ENCODE data around the gene CA5A.

The CA5A gene

DNA sequence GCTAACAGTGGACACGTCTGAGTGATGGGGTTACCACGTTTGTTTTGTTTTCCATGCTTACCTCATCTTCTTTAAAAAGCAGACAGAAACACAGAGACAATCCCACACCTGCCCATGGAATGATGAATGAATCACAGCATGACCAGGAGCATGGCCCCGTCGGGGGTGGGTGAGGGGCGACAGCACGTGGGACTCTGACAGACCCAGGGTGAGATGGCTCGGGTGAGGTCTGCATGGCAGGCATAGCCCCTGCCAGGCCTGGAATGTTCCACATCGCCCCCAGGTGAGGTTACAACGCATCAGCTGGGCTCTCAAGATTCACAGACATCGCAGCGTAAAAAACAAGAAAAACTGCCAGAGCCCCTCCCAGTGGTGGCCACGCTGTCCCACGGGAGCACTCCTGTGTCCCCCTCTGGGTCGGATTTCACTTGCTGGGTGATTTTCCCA, 85.2 kb downstream of the CA5A start:
- H3K27ac Mint-ChIP-seq = peak overlapping the region; percentile 76
- H3K4me3 Mint-ChIP-seq = no peak overlapping the region

DNA sequence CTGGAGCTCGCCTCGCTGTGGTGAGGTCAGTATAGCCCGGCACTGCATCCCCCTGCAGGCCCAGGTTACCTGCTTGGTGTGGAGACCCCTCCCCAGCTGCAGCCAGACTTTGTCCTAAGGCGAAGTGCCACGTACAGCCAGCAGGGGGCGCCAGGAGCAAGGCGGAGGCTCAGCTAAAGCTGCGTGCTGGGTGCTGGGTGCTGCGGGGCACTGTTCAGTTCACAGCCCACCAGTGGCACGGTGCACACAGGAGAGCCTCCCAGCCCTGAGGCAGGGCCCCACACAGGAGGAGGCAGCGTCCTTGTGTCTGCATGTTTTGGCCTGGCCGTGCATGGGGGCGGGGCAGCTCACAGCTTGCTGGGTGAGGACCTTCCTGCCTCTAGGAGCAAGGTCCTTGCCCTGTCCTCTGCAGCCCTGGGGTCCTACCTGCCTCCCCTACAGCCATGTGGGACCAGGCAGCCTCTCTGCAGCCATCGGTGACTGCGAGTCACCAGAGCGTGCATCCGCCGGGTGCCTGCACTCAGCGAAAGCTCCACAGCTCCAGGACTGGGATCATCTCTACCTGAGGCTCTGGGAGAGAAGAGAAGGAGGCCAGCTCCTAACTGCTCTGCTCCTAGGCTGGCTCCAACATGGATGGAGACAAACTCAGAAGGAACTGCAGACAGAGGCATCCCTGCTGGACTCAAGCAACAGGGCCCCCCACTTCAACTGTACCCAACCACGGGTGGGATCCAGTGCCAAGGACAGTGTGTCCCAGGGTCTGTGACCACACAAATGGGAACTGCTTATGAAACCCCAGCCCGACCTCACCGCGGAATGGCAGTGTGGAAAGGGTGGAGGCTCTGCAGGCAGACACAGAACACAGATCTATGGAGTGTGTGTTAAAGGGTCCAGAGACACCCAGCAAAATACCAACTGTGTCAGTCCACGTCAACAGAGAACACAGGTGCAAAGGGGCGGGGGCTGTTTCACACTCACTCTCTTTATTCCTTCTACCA, 86.0 kb downstream of the CA5A start:
- ATAC-seq = peak; percentile 53
- DNase-seq (ENCODE audit: low spot score in 2 of 2) = peak; percentile 62 to 85
- H3K4me3 Mint-ChIP-seq = no peak overlapping the region
- peaks cover 56% of the 10 kb centered on the region for H3K4me1 Mint-ChIP-seq
- no peaks in the 10 kb centered on the region for H3K9me3 Mint-ChIP-seq
- peak overlapping the region; percentile 76 for H3K27ac Mint-ChIP-seq
- peaks cover 100% of the 10 kb centered on the region for H3K36me3 Mint-ChIP-seq

More for the DNA sequence above, 85.2 kb downstream of the CA5A start:
- H3K9me3 Mint-ChIP-seq = no peaks in the 10 kb centered on the region
- no peak for ATAC-seq
- peaks cover 64% of the 10 kb centered on the region for H3K4me1 Mint-ChIP-seq
- H3K36me3 Mint-ChIP-seq = peaks cover 100% of the 10 kb centered on the region
- DNase-seq (ENCODE audit: low spot score in 2 of 2) = no peak

DNA sequence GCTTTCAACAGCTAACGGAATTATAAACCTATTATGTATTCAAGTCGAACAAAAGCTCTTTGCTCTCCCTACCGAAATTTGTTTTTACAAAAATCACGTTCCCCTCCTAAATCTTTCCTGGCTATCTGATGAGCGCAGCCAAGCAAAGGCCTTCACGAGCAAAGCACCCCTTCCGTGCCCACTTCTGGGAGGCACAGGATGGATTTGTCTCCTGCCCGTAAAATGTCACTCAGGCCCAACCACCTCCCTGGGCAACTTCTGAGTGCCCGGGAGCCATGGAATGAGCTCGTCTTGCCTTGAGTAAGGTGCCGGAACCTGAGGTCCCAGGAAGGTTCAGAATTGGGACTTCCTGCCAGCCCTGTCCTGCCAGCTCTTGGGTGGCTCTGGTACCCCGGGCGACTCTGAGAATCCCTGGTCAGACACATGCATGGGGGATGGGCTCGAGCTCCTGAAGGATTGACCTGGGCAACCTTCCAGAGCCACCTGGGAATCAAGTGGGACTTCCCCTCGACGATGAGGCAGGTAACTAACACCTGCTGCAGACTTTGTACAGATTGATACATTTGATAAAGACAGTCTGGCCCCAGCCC, 86.8 kb downstream of the CA5A start:
- H3K4me1 Mint-ChIP-seq = peaks cover 53% of the 10 kb centered on the region
- ATAC-seq (no peak), DNase-seq (ENCODE audit: low spot score in 2 of 2) (no peak)
- peaks cover 100% of the 10 kb centered on the region for H3K36me3 Mint-ChIP-seq
- no peaks in the 10 kb centered on the region for H3K9me3 Mint-ChIP-seq
- peak overlapping the region; percentile 73 for H3K27ac Mint-ChIP-seq
- no peak overlapping the region for H3K4me3 Mint-ChIP-seq

GRCh38 chr16:87848676-87849345, 87.5 kb downstream of the CA5A start:
- Mint-ChIP-seq H3K27ac (peak overlapping the region; percentile 73), H3K9me3 (no peaks in the 10 kb centered on the region), H3K36me3 (peaks cover 100% of the 10 kb centered on the region), H3K4me3 (no peak overlapping the region), H3K4me1 (peaks cover 51% of the 10 kb centered on the region)
- DNase-seq (ENCODE audit: low spot score in 2 of 2) (no peak), ATAC-seq (no peak)

- no peak overlapping the region for H3K4me3 Mint-ChIP-seq
- H3K27ac Mint-ChIP-seq = peak overlapping the region; percentile 73
- H3K9me3 Mint-ChIP-seq = no peaks in the 10 kb centered on the region
- H3K36me3 Mint-ChIP-seq = peaks cover 100% of the 10 kb centered on the region
- peaks cover 50% of the 10 kb centered on the region for H3K4me1 Mint-ChIP-seq
- ATAC-seq (no peak), DNase-seq (ENCODE audit: low spot score in 2 of 2) (no peak)
These were observed 88.3 kb downstream of the CA5A start for GRCh38 chr16:87847785-87848675.

- H3K4me1 Mint-ChIP-seq = peaks cover 51% of the 10 kb centered on the region
- H3K36me3 Mint-ChIP-seq = peaks cover 100% of the 10 kb centered on the region
- peak overlapping the region; percentile 73 for H3K27ac Mint-ChIP-seq
- DNase-seq (ENCODE audit: low spot score in 2 of 2) = no peak
- H3K4me3 Mint-ChIP-seq = no peak overlapping the region
- ATAC-seq = no peak
- H3K9me3 Mint-ChIP-seq = no peaks in the 10 kb centered on the region
These were observed 88.9 kb downstream of the CA5A start for GRCh38 chr16:87847467-87847784.

GRCh38 chr16:87846705-87847466, 89.4 kb downstream of the CA5A start:
- Mint-ChIP-seq H3K27ac (peak overlapping the region; percentile 26), H3K36me3 (peaks cover 100% of the 10 kb centered on the region), H3K9me3 (no peaks in the 10 kb centered on the region), H3K4me3 (no peak overlapping the region), H3K4me1 (peaks cover 52% of the 10 kb centered on the region)
- DNase-seq (ENCODE audit: low spot score in 2 of 2) = no peak
- no peak for ATAC-seq

- Mint-ChIP-seq H3K27ac (peak overlapping the region; percentile 26), H3K9me3 (no peaks in the 10 kb centered on the region)
These were observed 90.3 kb downstream of the CA5A start for GRCh38 chr16:87845807-87846619.

DNA sequence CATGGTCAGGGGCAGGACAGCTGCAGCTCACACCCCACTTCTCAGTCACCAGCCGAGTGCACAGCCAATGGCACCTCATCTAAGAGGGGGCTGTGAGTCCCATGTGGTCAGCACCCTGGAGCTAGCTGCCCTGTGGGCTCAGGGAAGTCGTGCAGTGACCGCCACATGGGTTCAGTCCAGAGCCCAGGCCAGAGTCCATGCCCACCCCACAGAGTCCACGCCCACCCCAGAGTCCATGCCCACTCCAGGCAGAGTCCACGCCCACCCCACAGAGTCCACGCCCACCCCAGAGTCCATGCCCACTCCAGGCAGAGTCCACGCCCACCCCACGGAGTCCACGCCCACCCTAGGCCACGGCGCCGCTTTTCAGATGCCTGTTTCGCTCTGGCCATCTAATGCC, 91.1 kb downstream of the CA5A start:
- Mint-ChIP-seq H3K4me1 (peaks cover 44% of the 10 kb centered on the region), H3K36me3 (peaks cover 100% of the 10 kb centered on the region), H3K9me3 (no peaks in the 10 kb centered on the region), H3K4me3 (no peak overlapping the region), H3K27ac (peak overlapping the region; percentile 52)
- ATAC-seq = peak; percentile 35
- DNase-seq (ENCODE audit: low spot score in 2 of 2) = no peak

More at GRCh38 chr16:87845807-87846619, 90.3 kb downstream of the CA5A start:
- Mint-ChIP-seq H3K36me3 (peaks cover 100% of the 10 kb centered on the region), H3K4me1 (peaks cover 52% of the 10 kb centered on the region), H3K4me3 (no peak overlapping the region)
- no peak for ATAC-seq
- DNase-seq (ENCODE audit: low spot score in 2 of 2) = no peak

DNA sequence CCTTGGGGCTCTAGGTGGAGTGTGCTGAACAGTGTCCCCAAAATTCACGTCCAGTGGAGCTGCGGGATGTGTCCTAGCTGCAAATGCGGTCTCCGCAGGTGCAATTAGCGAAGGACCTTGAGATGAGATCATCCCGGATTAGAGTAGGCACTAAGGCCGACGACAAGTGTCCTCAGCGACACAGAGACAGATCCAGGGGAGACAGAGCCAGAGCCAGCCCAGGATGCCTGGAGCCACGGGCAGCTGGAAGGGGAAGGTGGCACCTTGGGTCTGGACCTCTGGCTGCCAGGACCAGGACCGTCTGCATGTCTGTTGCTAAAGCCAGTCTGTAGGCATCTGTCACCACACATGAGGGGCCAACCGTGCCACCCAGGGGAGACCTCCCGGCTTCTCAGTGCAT, 91.5 kb downstream of the CA5A start:
- peaks cover 100% of the 10 kb centered on the region for H3K36me3 Mint-ChIP-seq

GRCh38 chr16:87844120-87844733, 92.1 kb downstream of the CA5A start:
- Mint-ChIP-seq H3K4me3 (no peak overlapping the region), H3K9me3 (no peaks in the 10 kb centered on the region), H3K27ac (peak overlapping the region; percentile 52), H3K4me1 (peaks cover 35% of the 10 kb centered on the region), H3K36me3 (peaks cover 100% of the 10 kb centered on the region)
- ATAC-seq = no peak
- DNase-seq (ENCODE audit: low spot score in 2 of 2) = no peak

More for the DNA sequence above, 91.5 kb downstream of the CA5A start:
- H3K27ac Mint-ChIP-seq = peak overlapping the region; percentile 52
- DNase-seq (ENCODE audit: low spot score in 2 of 2) (no peak), ATAC-seq (no peak)
- H3K4me1 Mint-ChIP-seq = peaks cover 40% of the 10 kb centered on the region
- H3K4me3 Mint-ChIP-seq = no peak overlapping the region
- H3K9me3 Mint-ChIP-seq = no peaks in the 10 kb centered on the region

GRCh38 chr16:87843678-87844105, 92.6 kb downstream of the CA5A start:
- DNase-seq (ENCODE audit: low spot score in 2 of 2) (no peak), ATAC-seq (no peak)
- Mint-ChIP-seq H3K27ac (peak overlapping the region; percentile 79), H3K4me1 (peaks cover 32% of the 10 kb centered on the region), H3K9me3 (no peaks in the 10 kb centered on the region), H3K4me3 (no peak overlapping the region), H3K36me3 (peaks cover 100% of the 10 kb centered on the region)

Measured in stimulated activated effector memory CD8-positive, alpha-beta T cell treated with anti-CD3 and anti-CD28 coated beads, Interleukin-12 subunit alpha, Interleukin-12 subunit beta, amount 100 ng/mL, for 72 hours (primary cell).